ENCODE measurements around the gene ANO6. TPM values are rescaled to one million over a fixed set of nuclear protein-coding genes. Genes with fewer than 3 reads are reported as not detected.

ANO6 gene
- polyA plus RNA-seq, 1 donor from 2014 or later: 9.0 TPM

DNA sequence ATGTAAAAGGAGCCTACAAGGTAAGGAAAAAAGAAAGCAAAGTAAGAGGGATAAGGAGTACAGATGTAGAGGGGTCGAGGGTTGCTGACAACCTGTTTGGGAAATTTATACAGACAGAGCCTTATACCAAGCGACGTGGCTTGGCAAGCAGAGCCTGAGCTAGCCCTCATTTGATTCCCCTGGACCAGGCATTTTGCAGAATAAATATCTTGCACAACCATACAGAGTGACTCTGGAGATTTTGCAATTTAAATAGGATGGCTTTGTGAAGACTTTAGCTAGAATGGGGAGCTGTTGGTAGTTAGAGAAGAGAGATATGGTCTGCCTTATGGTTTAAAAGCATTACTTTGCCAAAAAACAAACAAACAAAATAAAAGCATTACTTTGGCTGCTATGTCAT, 11.1 kb upstream of the ANO6 start:
- TF ChIP-seq SMC3 (conservative IDR thresholded peaks at IDR 0.05; ENCODE audit: poor library complexity) (no peak), EP300 (conservative IDR thresholded peaks at IDR 0.05; ENCODE audit: poor library complexity, severe bottlenecking) (no peak), MXI1 (conservative IDR thresholded peaks at IDR 0.05; ENCODE audit: poor library complexity, severe bottlenecking) (no peak), EZH2 (IDR thresholded peaks at IDR 0.05; ENCODE audit: borderline replicate concordance, insufficient read depth, low read length, poor library complexity, severe bottlenecking) (no peak), TAF1 (IDR thresholded peaks at IDR 0.05; ENCODE audit: low read depth) (no peak), RAD21 (conservative IDR thresholded peaks at IDR 0.05) (no peak), POLR2AphosphoS5 (IDR thresholded peaks at IDR 0.05) (no peak)
- TF ChIP-seq, protein P1, sequence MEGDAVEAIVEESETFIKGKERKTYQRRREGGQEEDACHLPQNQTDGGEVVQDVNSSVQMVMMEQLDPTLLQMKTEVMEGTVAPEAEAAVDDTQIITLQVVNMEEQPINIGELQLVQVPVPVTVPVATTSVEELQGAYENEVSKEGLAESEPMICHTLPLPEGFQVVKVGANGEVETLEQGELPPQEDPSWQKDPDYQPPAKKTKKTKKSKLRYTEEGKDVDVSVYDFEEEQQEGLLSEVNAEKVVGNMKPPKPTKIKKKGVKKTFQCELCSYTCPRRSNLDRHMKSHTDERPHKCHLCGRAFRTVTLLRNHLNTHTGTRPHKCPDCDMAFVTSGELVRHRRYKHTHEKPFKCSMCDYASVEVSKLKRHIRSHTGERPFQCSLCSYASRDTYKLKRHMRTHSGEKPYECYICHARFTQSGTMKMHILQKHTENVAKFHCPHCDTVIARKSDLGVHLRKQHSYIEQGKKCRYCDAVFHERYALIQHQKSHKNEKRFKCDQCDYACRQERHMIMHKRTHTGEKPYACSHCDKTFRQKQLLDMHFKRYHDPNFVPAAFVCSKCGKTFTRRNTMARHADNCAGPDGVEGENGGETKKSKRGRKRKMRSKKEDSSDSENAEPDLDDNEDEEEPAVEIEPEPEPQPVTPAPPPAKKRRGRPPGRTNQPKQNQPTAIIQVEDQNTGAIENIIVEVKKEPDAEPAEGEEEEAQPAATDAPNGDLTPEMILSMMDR (IDR thresholded peaks at IDR 0.05; ENCODE audit: poor library complexity, severe bottlenecking): no peak
- TF ChIP-seq, protein P2, sequence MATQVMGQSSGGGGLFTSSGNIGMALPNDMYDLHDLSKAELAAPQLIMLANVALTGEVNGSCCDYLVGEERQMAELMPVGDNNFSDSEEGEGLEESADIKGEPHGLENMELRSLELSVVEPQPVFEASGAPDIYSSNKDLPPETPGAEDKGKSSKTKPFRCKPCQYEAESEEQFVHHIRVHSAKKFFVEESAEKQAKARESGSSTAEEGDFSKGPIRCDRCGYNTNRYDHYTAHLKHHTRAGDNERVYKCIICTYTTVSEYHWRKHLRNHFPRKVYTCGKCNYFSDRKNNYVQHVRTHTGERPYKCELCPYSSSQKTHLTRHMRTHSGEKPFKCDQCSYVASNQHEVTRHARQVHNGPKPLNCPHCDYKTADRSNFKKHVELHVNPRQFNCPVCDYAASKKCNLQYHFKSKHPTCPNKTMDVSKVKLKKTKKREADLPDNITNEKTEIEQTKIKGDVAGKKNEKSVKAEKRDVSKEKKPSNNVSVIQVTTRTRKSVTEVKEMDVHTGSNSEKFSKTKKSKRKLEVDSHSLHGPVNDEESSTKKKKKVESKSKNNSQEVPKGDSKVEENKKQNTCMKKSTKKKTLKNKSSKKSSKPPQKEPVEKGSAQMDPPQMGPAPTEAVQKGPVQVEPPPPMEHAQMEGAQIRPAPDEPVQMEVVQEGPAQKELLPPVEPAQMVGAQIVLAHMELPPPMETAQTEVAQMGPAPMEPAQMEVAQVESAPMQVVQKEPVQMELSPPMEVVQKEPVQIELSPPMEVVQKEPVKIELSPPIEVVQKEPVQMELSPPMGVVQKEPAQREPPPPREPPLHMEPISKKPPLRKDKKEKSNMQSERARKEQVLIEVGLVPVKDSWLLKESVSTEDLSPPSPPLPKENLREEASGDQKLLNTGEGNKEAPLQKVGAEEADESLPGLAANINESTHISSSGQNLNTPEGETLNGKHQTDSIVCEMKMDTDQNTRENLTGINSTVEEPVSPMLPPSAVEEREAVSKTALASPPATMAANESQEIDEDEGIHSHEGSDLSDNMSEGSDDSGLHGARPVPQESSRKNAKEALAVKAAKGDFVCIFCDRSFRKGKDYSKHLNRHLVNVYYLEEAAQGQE (IDR thresholded peaks at IDR 0.05; ENCODE audit: borderline replicate concordance): no peak
- H3K79me2 ChIP-seq (replicated peaks; ENCODE audit: insufficient read depth, low read length): no peaks in the 10 kb centered on the region
- H3K27ac ChIP-seq (ENCODE audit: low read length): no peak overlapping the region
- H3F3A ChIP-seq (ENCODE audit: insufficient read depth, low read length, poor library complexity, severe bottlenecking): no peaks in the 10 kb centered on the region
- no peak overlapping the region for H3K4me2 ChIP-seq (ENCODE audit: low read length)
- no peaks in the 10 kb centered on the region for H4K20me1 ChIP-seq (ENCODE audit: insufficient read depth)
- no peaks in the 10 kb centered on the region for H3K9me3 ChIP-seq (ENCODE audit: low read length)
- no peak overlapping the region for H3K9ac ChIP-seq (ENCODE audit: low read length)
- H3K9me2 ChIP-seq (ENCODE audit: insufficient read depth, low read length): no peaks in the 10 kb centered on the region
- no peaks in the 10 kb centered on the region for H3K36me3 ChIP-seq (ENCODE audit: insufficient read depth, low read length)
- H3K27me3 ChIP-seq (ENCODE audit: insufficient read depth, low read depth, low read length): no peaks in the 10 kb centered on the region
- H3K4me3 ChIP-seq (ENCODE audit: low read length): no peak overlapping the region
- no peak overlapping the region for H2AFZ ChIP-seq (ENCODE audit: low read depth, low read length)

- Histone ChIP-seq H3F3A (ENCODE audit: insufficient read depth, low read length, poor library complexity, severe bottlenecking) (no peaks in the 10 kb centered on the region), H3K9me3 (ENCODE audit: low read length) (no peaks in the 10 kb centered on the region)
- TF ChIP-seq EP300 (conservative IDR thresholded peaks at IDR 0.05; ENCODE audit: poor library complexity, severe bottlenecking) (no peak), EZH2 (IDR thresholded peaks at IDR 0.05; ENCODE audit: borderline replicate concordance, insufficient read depth, low read length, poor library complexity, severe bottlenecking) (no peak), MXI1 (conservative IDR thresholded peaks at IDR 0.05; ENCODE audit: poor library complexity, severe bottlenecking) (no peak), SMC3 (conservative IDR thresholded peaks at IDR 0.05; ENCODE audit: poor library complexity) (no peak), POLR2AphosphoS5 (IDR thresholded peaks at IDR 0.05) (no peak), RAD21 (conservative IDR thresholded peaks at IDR 0.05) (no peak), TAF1 (IDR thresholded peaks at IDR 0.05; ENCODE audit: low read depth) (no peak)
- TF ChIP-seq, protein P1 (IDR thresholded peaks at IDR 0.05; ENCODE audit: poor library complexity, severe bottlenecking): no peak
- TF ChIP-seq, protein P2 (IDR thresholded peaks at IDR 0.05; ENCODE audit: borderline replicate concordance): no peak
Measured at GRCh38 chr12:45205165-45205825, 10.6 kb upstream of the ANO6 start.

More at GRCh38 chr12:45205165-45205825, 10.6 kb upstream of the ANO6 start:
- H3K27ac ChIP-seq (ENCODE audit: low read length): no peak overlapping the region
- H3K4me2 ChIP-seq (ENCODE audit: low read length): no peak overlapping the region
- no peaks in the 10 kb centered on the region for H3K36me3 ChIP-seq (ENCODE audit: insufficient read depth, low read length)
- H4K20me1 ChIP-seq (ENCODE audit: insufficient read depth): no peaks in the 10 kb centered on the region
- H3K9ac ChIP-seq (ENCODE audit: low read length): no peak overlapping the region
- H2AFZ ChIP-seq (ENCODE audit: low read depth, low read length): no peak overlapping the region
- H3K9me2 ChIP-seq (ENCODE audit: insufficient read depth, low read length): no peaks in the 10 kb centered on the region
- H3K27me3 ChIP-seq (ENCODE audit: insufficient read depth, low read depth, low read length): no peaks in the 10 kb centered on the region
- no peak overlapping the region for H3K4me3 ChIP-seq (ENCODE audit: low read length)
- no peaks in the 10 kb centered on the region for H3K79me2 ChIP-seq (replicated peaks; ENCODE audit: insufficient read depth, low read length)
